Stimulated activated CD8-positive, alpha-beta memory T cell treated with anti-CD3 and anti-CD28 coated beads, Interleukin-12 subunit alpha, Interleukin-12 subunit beta, amount 100 ng/mL, for 4 hours (primary cell): ENCODE results near the gene BTBD1.

Experiments used
- DNase-seq: peaks from one replicate; pipeline ENCODE4 v3.0.0-alpha.2; 2020; ENCODE audit warnings: low read depth

Gene BTBD1

GRCh38 chr15:83066734-83067637, at the start of gene BTBD1:
Gene BTBD1 (minus strand): TSS chr15:83067252. CDS start chr15:83067151, 101 bp downstream.
- peak; percentile 80 for DNase-seq

- no peak for DNase-seq
Measured at GRCh38 chr15:83115831-83116565, 48.9 kb upstream of the BTBD1 start.

GRCh38 chr15:83115410-83115809, 48.4 kb upstream of the BTBD1 start:
- no peak for DNase-seq

GRCh38 chr15:83114856-83115255, 47.8 kb upstream of the BTBD1 start:
- DNase-seq, result no peak

- DNase-seq, result no peak
Measured at GRCh38 chr15:83113881-83114674, 47.0 kb upstream of the BTBD1 start.

GRCh38 chr15:83112956-83113299, 45.9 kb upstream of the BTBD1 start:
- DNase-seq, result no peak

GRCh38 chr15:83112233-83112955, 45.3 kb upstream of the BTBD1 start:
- no peak for DNase-seq

- DNase-seq, result no peak
Measured at GRCh38 chr15:83111149-83111548, 44.1 kb upstream of the BTBD1 start.

- DNase-seq, result no peak
Measured at GRCh38 chr15:83110381-83110780, 43.3 kb upstream of the BTBD1 start.

- DNase-seq, result no peak
Measured at GRCh38 chr15:83109532-83109931, 42.5 kb upstream of the BTBD1 start.

- no peak for DNase-seq
Measured at GRCh38 chr15:83108266-83109219, 41.5 kb upstream of the BTBD1 start.

GRCh38 chr15:83107841-83108181, 40.8 kb upstream of the BTBD1 start:
- no peak for DNase-seq

- DNase-seq, result no peak
Measured at GRCh38 chr15:83106994-83107840, 40.2 kb upstream of the BTBD1 start, which contains the start of gene TM6SF1. Gene TM6SF1 (plus strand): TSS chr15:83107645. CDS start chr15:83107681, 36 bp downstream.

- DNase-seq, result no peak
Measured at GRCh38 chr15:83105440-83105839, 38.4 kb upstream of the BTBD1 start.

- DNase-seq, result no peak
Measured at GRCh38 chr15:83104141-83104540, 37.1 kb upstream of the BTBD1 start.

GRCh38 chr15:83102346-83102745, 35.3 kb upstream of the BTBD1 start:
- no peak for DNase-seq

- no peak for DNase-seq
Measured at GRCh38 chr15:83100097-83100646, 33.1 kb upstream of the BTBD1 start.

GRCh38 chr15:83099290-83099689, 32.2 kb upstream of the BTBD1 start:
- DNase-seq, result no peak

- no peak for DNase-seq
Measured at GRCh38 chr15:83098079-83098478, 31.0 kb upstream of the BTBD1 start.
